Upper lobe of left lung (tissue), 6 donors: ENCODE measurements around the gene TRIM29. TPM values are rescaled to one million over a fixed set of nuclear protein-coding genes. Genes with fewer than 3 reads are reported as not detected.

Experiments
- ATAC-seq, 2 donors: fragments of 200-7000 bp; cut with Tn5 transposase; one replicate each; pipeline ENCODE4 v1.9.1; 2022; ENCODE audit warnings: mild to moderate bottlenecking in 2 of 2, moderate library complexity in 2 of 2; ENCODE audit not compliant: low FRiP score in 2 of 2
- DNase-seq, 2 donors: peaks; one replicate each; pipeline ENCODE4 v3.0.0-alpha.2; 2019 to 2020
- H3K27ac ChIP-seq, 4 donors: fragments of 200-600 bp; sonication (generic); one replicate each; pipeline ENCODE4 v1.5.1; 2016 to 2019
- H3K27me3 ChIP-seq, 4 donors: fragments of 200-600 bp; sonication (generic); one replicate each; pipeline ENCODE4 v1.5.1; 2017 to 2019
- H3K36me3 ChIP-seq, 4 donors: fragments of 200-600 bp; sonication (generic); one replicate each; pipeline ENCODE4 v1.5.1; 2016 to 2019
- H3K4me1 ChIP-seq, 4 donors: fragments of 200-600 bp; sonication (generic); one replicate each; pipeline ENCODE4 v1.5.1; 2018 to 2019
- H3K4me3 ChIP-seq, 4 donors: fragments of 200-600 bp; sonication (generic); one replicate each; pipeline ENCODE4 v1.5.1; 2017 to 2019; ENCODE audit warnings: mild to moderate bottlenecking in 2 of 4, moderate library complexity in 1 of 4
- H3K9me3 ChIP-seq, 4 donors: fragments of 200-600 bp; sonication (generic); one replicate each; pipeline ENCODE4 v1.5.1; 2018 to 2019
- CTCF ChIP-seq, 6 experiments: fragments of 450-650 bp in 4 of 6; fragments of 200-600 bp in 2 of 6; sonication (generic) in 2 of 6; IDR thresholded peaks; one replicate each; pipeline ENCODE4 v1.5.1; 2016 to 2019; ENCODE audit warnings: antibody characterized with exemption in 6 of 6
- EP300 ChIP-seq, 4 donors: sonication (generic); formaldehyde crosslinking; IDR thresholded peaks; one replicate each; pipeline ENCODE4 v1.5.1; 2017; ENCODE audit warnings: antibody characterized with exemption in 4 of 4, control low read depth in 2 of 4
- POLR2A ChIP-seq, 4 donors: fragments of 450-650 bp; IDR thresholded peaks; one replicate each; pipeline ENCODE4 v1.5.1; 2016 to 2017; ENCODE audit warnings: antibody characterized with exemption in 4 of 4, mild to moderate bottlenecking in 2 of 4
- POLR2AphosphoS5 ChIP-seq, 2 donors: sonication (generic); formaldehyde crosslinking; IDR thresholded peaks; one replicate each; pipeline ENCODE4 v1.5.1; 2017; ENCODE audit warnings: antibody characterized with exemption in 2 of 2
- WGBS, 2 donors: methylation state at CpG; one replicate each; pipeline ENCODE4 v1.1.5; 2017 to 2018; 5-methylcytosine and 5-hydroxymethylcytosine counted together
- total RNA-seq, 6 donors: library from RNA; depleted of rRNA in 4 of 6; stranded (reverse); fragments of >200 nt in 4 of 6; gene quantifications; one replicate each; pipeline versions ENCODE4 v1.1.0 to v1.2.1, GENCODE V29; 2016 to 2021
- donor health status: DM: no; HTN: no; CAD: no; lungs with moderate emphysema.
- donor health status: DM: no; HTN: yes; CAD: no; lungs with severe emphysema.

Gene TRIM29
- total RNA-seq, 6 donors from 2014 or later = 2.3 to 36.7 (median 8.4) TPM

- no peak for DNase-seq
Measured at GRCh38 chr11:120120805-120121335, 17.0 kb downstream of the TRIM29 start.

GRCh38 chr11:120119121-120119520, 18.8 kb downstream of the TRIM29 start:
- 97 to 100% methylated on average over 1 to 4 of the region's 4 CpGs for WGBS, 2 donors
- ATAC-seq (no peak), DNase-seq (no peak)
- Histone ChIP-seq H3K4me3 (no peak overlapping the region), H3K4me1 (peaks cover 0 to 13% (median 6%) of the 10 kb centered on the region in 4 donors), H3K9me3 (no peaks in the 10 kb centered on the region), H3K36me3 (no peaks in the 10 kb centered on the region), H3K27me3 (no peaks in the 10 kb centered on the region), H3K27ac (no peak overlapping the region)
- TF ChIP-seq POLR2A (IDR thresholded peaks at IDR 0.05) (no peak), POLR2AphosphoS5 (IDR thresholded peaks at IDR 0.05) (no peak), EP300 (IDR thresholded peaks at IDR 0.05) (no peak), CTCF (IDR thresholded peaks at IDR 0.05) (no peak)

More at GRCh38 chr11:120120805-120121335, 17.0 kb downstream of the TRIM29 start:
- Histone ChIP-seq H3K9me3 (no peaks in the 10 kb centered on the region), H3K4me3 (no peak overlapping the region), H3K27me3 (no peaks in the 10 kb centered on the region), H3K36me3 (no peaks in the 10 kb centered on the region), H3K27ac (peak overlapping the region in 1 of 4 donors; percentile 14), H3K4me1 (peaks cover 0 to 13% (median 6%) of the 10 kb centered on the region in 4 donors)
- WGBS, 2 donors = 58 to 62% methylated on average over 7 of the region's 8 CpGs
- ATAC-seq = no peak
- TF ChIP-seq POLR2A (IDR thresholded peaks at IDR 0.05) (no peak), POLR2AphosphoS5 (IDR thresholded peaks at IDR 0.05) (no peak), EP300 (IDR thresholded peaks at IDR 0.05) (no peak), CTCF (IDR thresholded peaks at IDR 0.05) (no peak)

- DNase-seq (no peak), ATAC-seq (no peak)
- 51 to 56% methylated on average over 9 of the region's 9 CpGs for WGBS, 2 donors
- Histone ChIP-seq H3K4me1 (peaks cover 0 to 13% (median 6%) of the 10 kb centered on the region in 4 donors), H3K27me3 (no peaks in the 10 kb centered on the region), H3K36me3 (no peaks in the 10 kb centered on the region), H3K9me3 (no peaks in the 10 kb centered on the region), H3K27ac (no peak overlapping the region), H3K4me3 (no peak overlapping the region)
- TF ChIP-seq EP300 (IDR thresholded peaks at IDR 0.05) (no peak), CTCF (IDR thresholded peaks at IDR 0.05) (no peak), POLR2A (IDR thresholded peaks at IDR 0.05) (no peak), POLR2AphosphoS5 (IDR thresholded peaks at IDR 0.05) (no peak)
Measured at GRCh38 chr11:120117991-120118390, 19.9 kb downstream of the TRIM29 start.

- 86 to 87% methylated on average over 4 to 7 of the region's 7 CpGs for WGBS, 2 donors
- Histone ChIP-seq H3K4me1 (peaks cover 0 to 4% (median 1%) of the 10 kb centered on the region in 4 donors), H3K36me3 (no peaks in the 10 kb centered on the region), H3K9me3 (no peaks in the 10 kb centered on the region), H3K4me3 (no peak overlapping the region), H3K27me3 (no peaks in the 10 kb centered on the region), H3K27ac (no peak overlapping the region)
- ATAC-seq (no peak), DNase-seq (no peak)
- TF ChIP-seq EP300 (IDR thresholded peaks at IDR 0.05) (no peak), POLR2A (IDR thresholded peaks at IDR 0.05) (no peak), POLR2AphosphoS5 (IDR thresholded peaks at IDR 0.05) (no peak), CTCF (IDR thresholded peaks at IDR 0.05) (no peak)
Measured at GRCh38 chr11:120116966-120117365, 20.9 kb downstream of the TRIM29 start.
